ENCODE measurements around the gene SOX8.

The SOX8 gene

GRCh38 chr16:938136-938535 is 43.4 kb upstream of the SOX8 start:
- no peak overlapping the region for H3K4me3 ChIP-seq (ENCODE audit: low read depth, low read length)
- no peak for TF ChIP-seq CTCF (IDR thresholded peaks at IDR 0.05; ENCODE audit: borderline replicate concordance, insufficient read depth, low read depth, low read length)

- TF ChIP-seq CTCF (IDR thresholded peaks at IDR 0.05; ENCODE audit: borderline replicate concordance, insufficient read depth, low read depth, low read length) = no peak
- no peak overlapping the region for H3K4me3 ChIP-seq (ENCODE audit: low read depth, low read length)
Observed at GRCh38 chr16:938752-939151, 42.8 kb upstream of the SOX8 start.

GRCh38 chr16:939311-939710 is 42.3 kb upstream of the SOX8 start:
- H3K4me3 ChIP-seq (ENCODE audit: low read depth, low read length) = no peak overlapping the region
- TF ChIP-seq CTCF (IDR thresholded peaks at IDR 0.05; ENCODE audit: borderline replicate concordance, insufficient read depth, low read depth, low read length) = no peak

GRCh38 chr16:939941-940340 is 41.6 kb upstream of the SOX8 start:
- TF ChIP-seq CTCF (IDR thresholded peaks at IDR 0.05; ENCODE audit: borderline replicate concordance, insufficient read depth, low read depth, low read length) = no peak
- no peak overlapping the region for H3K4me3 ChIP-seq (ENCODE audit: low read depth, low read length)

- TF ChIP-seq CTCF (IDR thresholded peaks at IDR 0.05; ENCODE audit: borderline replicate concordance, insufficient read depth, low read depth, low read length) = no peak
- no peak overlapping the region for H3K4me3 ChIP-seq (ENCODE audit: low read depth, low read length)
Observed at GRCh38 chr16:942436-943060, 39.0 kb upstream of the SOX8 start.

- no peak overlapping the region for H3K4me3 ChIP-seq (ENCODE audit: low read depth, low read length)
- no peak for TF ChIP-seq CTCF (IDR thresholded peaks at IDR 0.05; ENCODE audit: borderline replicate concordance, insufficient read depth, low read depth, low read length)
Observed at GRCh38 chr16:943971-944370, 37.6 kb upstream of the SOX8 start.

GRCh38 chr16:945271-946047 is 36.1 kb upstream of the SOX8 start:
- no peak overlapping the region for H3K4me3 ChIP-seq (ENCODE audit: low read depth, low read length)
- TF ChIP-seq CTCF (IDR thresholded peaks at IDR 0.05; ENCODE audit: borderline replicate concordance, insufficient read depth, low read depth, low read length) = no peak

Data from GM12875 (cell line).